PC-9 (cell line): ENCODE data around the gene ZNF793. TPM values are rescaled to one million over a fixed set of nuclear protein-coding genes. Genes with fewer than 3 reads are reported as not detected.

Experiments
- BruUV-seq: library from RNA; stranded (reverse); fragments of 400-500 nt; replicated peaks from 2 replicates; lab custom pipeline; 2021; lab: Mats Ljungman, UMichigan
- CTCF ChIA-PET: fragments of 300-600 bp; sonication (Branson Sonifier 250); formaldehyde crosslinking; loops from one replicate; lab custom pipeline; 2022; ENCODE audit warnings: antibody characterized with exemption; lab: Charles Lee
- POLR2A ChIA-PET: fragments of 300-600 bp; sonication (Branson Sonifier 250); formaldehyde crosslinking; loops from one replicate; lab custom pipeline; 2022; ENCODE audit warnings: antibody characterized with exemption; ENCODE audit not compliant: unreplicated experiment; lab: Charles Lee
- DNase-seq, 2 experiments: peaks; one replicate each; pipeline versions ENCODE4 v3.0.0 to v3.0.0-alpha.2; 2015 to 2022; ENCODE audit warnings: mixed read lengths in 1 of 2
- H2AFZ ChIP-seq: fragments of 200-600 bp; sonication (generic); 2 replicates; pipeline ENCODE4 v1.8.1; 2017; ENCODE audit warnings: antibody characterized with exemption
- H3F3A ChIP-seq: fragments of 200-600 bp; sonication (generic); 2 replicates; pipeline ENCODE4 v1.8.1; 2017; ENCODE audit warnings: antibody characterized with exemption, mild to moderate bottlenecking, low read depth; ENCODE audit not compliant: insufficient read depth
- H3K27ac ChIP-seq: fragments of 200-600 bp; sonication (generic); 2 replicates; pipeline ENCODE4 v1.6.1; 2016; ENCODE audit warnings: mixed run types
- H3K27me3 ChIP-seq: fragments of 200-600 bp; sonication (generic); 2 replicates; pipeline ENCODE4 v1.6.1; 2016; ENCODE audit warnings: low read depth, mixed run types; ENCODE audit not compliant: insufficient read depth
- H3K36me3 ChIP-seq: fragments of 200-600 bp; sonication (generic); 2 replicates; pipeline ENCODE4 v1.6.1; 2016; ENCODE audit warnings: low read depth, mixed run types
- H3K4me1 ChIP-seq: fragments of 200-600 bp; sonication (generic); replicated peaks from 2 replicates; pipeline ENCODE4 v1.6.1; 2016; ENCODE audit warnings: mixed run types; ENCODE audit not compliant: insufficient read depth
- H3K4me2 ChIP-seq: fragments of 200-600 bp; sonication (generic); 2 replicates; pipeline ENCODE4 v1.6.1; 2017; ENCODE audit warnings: mixed run types
- H3K4me3 ChIP-seq: fragments of 200-600 bp; sonication (generic); 2 replicates; pipeline ENCODE4 v1.6.1; 2016; ENCODE audit warnings: mixed run types
- H3K79me2 ChIP-seq: fragments of 200-600 bp; sonication (generic); 2 replicates; pipeline ENCODE4 v1.6.1; 2017; ENCODE audit warnings: low read depth, mixed run types
- H3K9me2 ChIP-seq: fragments of 200-600 bp; sonication (generic); 2 replicates; pipeline ENCODE4 v1.8.1; 2017; ENCODE audit warnings: mild to moderate bottlenecking; ENCODE audit not compliant: insufficient read depth
- H3K9me3 ChIP-seq: fragments of 200-600 bp; sonication (generic); 2 replicates; pipeline ENCODE4 v1.8.1; 2016; ENCODE audit warnings: low read depth; ENCODE audit not compliant: insufficient read depth
- H4K20me1 ChIP-seq: fragments of 200-600 bp; sonication (generic); 2 replicates; pipeline ENCODE4 v1.8.1; 2017; ENCODE audit not compliant: insufficient read depth
- CTCF ChIP-seq: fragments of 200-600 bp; sonication (generic); conservative IDR thresholded peaks from 2 replicates; pipeline ENCODE4 v1.6.1; 2017; ENCODE audit warnings: mixed run types, antibody characterized with exemption, mild to moderate bottlenecking, moderate library complexity
- EZH2 ChIP-seq: fragments of 200-600 bp; sonication (generic); IDR thresholded peaks from 2 replicates; pipeline ENCODE4 v1.8.0; 2017; ENCODE audit warnings: antibody characterized with exemption, low read depth
- intact Hi-C: fragments of 100-400 bp; cut with micrococcal nuclease; formaldehyde crosslinking; loops from one replicate; pipeline ENCODE4 v1.10.0; 2022; ENCODE audit not compliant: unreplicated experiment
- total RNA-seq: library from RNA; stranded (reverse); gene quantifications from 2 replicates; pipeline ENCODE4 v1.2.3, GENCODE V29; 2021

ZNF793 gene
- total RNA-seq, 1 experiment from 2014 or later: 7.2 TPM

GRCh38 chr19:37507167-37507464 is 377 bp downstream of the ZNF793 start:
- Histone ChIP-seq H4K20me1 (no peaks in the 10 kb centered on the region), H3K27me3 (no peaks in the 10 kb centered on the region), H3F3A (no peaks in the 10 kb centered on the region), H3K9me2 (no peaks in the 10 kb centered on the region), H3K4me3 (peak overlapping the region; percentile 86), H3K79me2 (no peaks in the 10 kb centered on the region), H3K9me3 (0 out of 2 replicates have a peak, but pooled peaks cover 15% of the 10 kb centered on the region), H3K4me1 (no peaks in the 10 kb centered on the region), H3K4me2 (peak overlapping the region; percentile 80), H3K27ac (no peak overlapping the region), H2AFZ (peak overlapping the region; percentile 99), H3K36me3 (peaks cover 4% of the 10 kb centered on the region)
- no TSS peak for BruUV-seq
- TF ChIP-seq CTCF (no peak), EZH2 (no peak)
- CTCF ChIA-PET: no interaction called here
- DNase-seq: no peak
- POLR2A ChIA-PET: interaction anchor here (0.8 kb wide), 1 partner anchor 87 kb away, joined by 7 read pairs; the partner anchor contains the start of genes ZNF540 and ZNF571
- intact Hi-C loops: loop anchor here (2.0 kb wide), 1 partner anchor 88 kb away; the partner anchor contains the start of genes ZNF540 and ZNF571

GRCh38 chr19:37511186-37511585 is 4.4 kb downstream of the ZNF793 start:
- no peaks in the 10 kb centered on the region for H3K27me3 ChIP-seq
- H3K36me3 ChIP-seq: peaks cover 21% of the 10 kb centered on the region
- CTCF ChIA-PET: no interaction called here
- DNase-seq: no peak
- no peak overlapping the region for H3K4me3 ChIP-seq
- no peaks in the 10 kb centered on the region for H3K4me1 ChIP-seq
- peaks cover 13% of the 10 kb centered on the region for H3K9me3 ChIP-seq
- no peak overlapping the region for H3K27ac ChIP-seq
- intact Hi-C loops: no loop called here
- BruUV-seq: no TSS peak
- H2AFZ ChIP-seq: no peak overlapping the region
- H3K9me2 ChIP-seq: no peaks in the 10 kb centered on the region
- no peaks in the 10 kb centered on the region for H3K79me2 ChIP-seq
- POLR2A ChIA-PET: no interaction called here
- TF ChIP-seq EZH2 (no peak), CTCF (no peak)
- no peak overlapping the region for H3K4me2 ChIP-seq
- no peaks in the 10 kb centered on the region for H3F3A ChIP-seq
- H4K20me1 ChIP-seq: no peaks in the 10 kb centered on the region

- intact Hi-C loops: no loop called here
- POLR2A ChIA-PET: no interaction called here
- Histone ChIP-seq H4K20me1 (no peaks in the 10 kb centered on the region), H3K4me3 (no peak overlapping the region), H3K79me2 (no peaks in the 10 kb centered on the region), H3K27me3 (no peaks in the 10 kb centered on the region), H3K27ac (no peak overlapping the region), H3K4me2 (no peak overlapping the region), H3K36me3 (peaks cover 21% of the 10 kb centered on the region), H3K9me2 (no peaks in the 10 kb centered on the region), H3K9me3 (peaks cover 13% of the 10 kb centered on the region), H3K4me1 (no peaks in the 10 kb centered on the region), H2AFZ (no peak overlapping the region), H3F3A (no peaks in the 10 kb centered on the region)
- TF ChIP-seq EZH2: no peak
- no TSS peak for BruUV-seq
- DNase-seq: no peak
- CTCF ChIA-PET: no interaction called here
Measured at GRCh38 chr19:37511821-37512220, 5.1 kb downstream of the ZNF793 start.

- BruUV-seq: no TSS peak
- intact Hi-C loops: no loop called here
Measured at GRCh38 chr19:37513397-37513796, 6.7 kb downstream of the ZNF793 start.

More at GRCh38 chr19:37513397-37513796, 6.7 kb downstream of the ZNF793 start:
- ChIA-PET POLR2A (no interaction called here), CTCF (no interaction called here)
- Histone ChIP-seq H3K27ac (no peak overlapping the region), H3F3A (no peaks in the 10 kb centered on the region), H3K4me1 (no peaks in the 10 kb centered on the region), H4K20me1 (no peaks in the 10 kb centered on the region), H2AFZ (no peak overlapping the region), H3K36me3 (peaks cover 28% of the 10 kb centered on the region), H3K4me2 (no peak overlapping the region), H3K9me3 (peaks cover 24% of the 10 kb centered on the region), H3K27me3 (no peaks in the 10 kb centered on the region), H3K9me2 (no peaks in the 10 kb centered on the region), H3K4me3 (no peak overlapping the region), H3K79me2 (no peaks in the 10 kb centered on the region)
- no peak for TF ChIP-seq CTCF
- no peak for TF ChIP-seq EZH2
- DNase-seq: no peak
